KOPT-K1 (cell line): ENCODE results near the gene ZNRF3.

Source experiments
- H3K27ac ChIP-seq: fragments of 200-600 bp; sonication (generic); 2 replicates; pipeline ENCODE4 v1.5.1; 2016; ENCODE audit warnings: antibody characterized with exemption, mild to moderate bottlenecking, low read depth, low read length; ENCODE audit not compliant: poor library complexity, severe bottlenecking
- H3K36me3 ChIP-seq: fragments of 200-600 bp; sonication (generic); 2 replicates; pipeline ENCODE4 v1.5.1; 2017; ENCODE audit warnings: antibody characterized with exemption, mild to moderate bottlenecking, low read length, moderate library complexity; ENCODE audit not compliant: insufficient read depth
- H3K9me3 ChIP-seq: fragments of 200-600 bp; sonication (generic); 2 replicates; pipeline ENCODE4 v1.5.1; 2017; ENCODE audit warnings: antibody characterized with exemption, low read length, mild to moderate bottlenecking; ENCODE audit not compliant: insufficient read depth, poor library complexity, severe bottlenecking

ZNRF3 gene

DNA sequence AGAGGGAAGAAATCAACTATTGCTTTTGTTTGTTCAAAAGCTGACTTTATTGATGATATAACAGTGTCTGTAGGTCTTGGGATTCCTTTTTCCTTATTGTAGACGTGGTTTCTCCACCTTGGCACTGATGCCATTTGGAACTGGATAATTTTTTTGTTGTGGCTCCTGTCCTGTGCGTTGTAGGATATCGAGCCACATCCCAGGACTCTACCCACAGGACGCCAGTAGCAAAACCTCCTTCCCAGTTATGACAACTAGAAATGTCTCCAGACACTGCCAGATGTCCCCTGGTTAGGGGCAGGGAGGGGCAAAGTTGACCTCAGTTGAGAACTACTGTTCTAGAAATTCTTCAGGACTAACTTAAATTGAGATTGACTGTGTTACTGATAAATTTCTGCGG is 45.8 kb downstream of the ZNRF3 start:
- Histone ChIP-seq H3K36me3 (no peaks in the 10 kb centered on the region), H3K27ac (no peak overlapping the region), H3K9me3 (no peaks in the 10 kb centered on the region)

DNA sequence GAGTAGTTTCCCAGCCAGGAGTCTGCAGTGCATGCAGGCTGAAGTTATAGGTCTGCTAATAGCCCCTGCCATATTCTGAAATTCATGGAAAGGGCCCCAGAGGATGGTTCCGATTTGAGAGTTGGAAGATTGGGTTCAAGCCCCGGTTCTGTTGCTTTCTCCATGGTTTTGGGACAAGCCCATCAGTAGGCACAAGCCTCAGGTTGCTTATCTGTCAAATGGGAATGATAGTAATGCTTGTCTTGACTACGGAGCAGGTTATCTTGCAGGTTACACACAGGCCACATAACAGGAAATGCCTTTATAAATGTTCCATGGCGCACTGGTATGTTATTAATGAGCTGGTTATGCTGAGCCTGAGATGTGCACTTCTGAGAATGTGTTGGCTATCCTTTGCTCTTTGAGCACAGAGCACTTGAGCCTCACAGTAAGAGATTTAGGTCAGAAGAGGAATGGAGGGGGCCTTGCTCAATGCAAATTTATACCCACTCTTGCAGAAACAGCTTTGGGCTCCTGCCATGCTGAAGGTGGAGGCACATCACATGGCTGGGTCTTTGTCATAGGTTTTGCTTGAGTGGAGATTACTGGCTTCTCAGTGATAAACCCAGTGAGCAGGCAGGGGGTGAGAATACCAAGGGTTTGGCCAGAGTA is 47.1 kb downstream of the ZNRF3 start:
- no peaks in the 10 kb centered on the region for H3K36me3 ChIP-seq
- no peaks in the 10 kb centered on the region for H3K9me3 ChIP-seq
- no peak overlapping the region for H3K27ac ChIP-seq

DNA sequence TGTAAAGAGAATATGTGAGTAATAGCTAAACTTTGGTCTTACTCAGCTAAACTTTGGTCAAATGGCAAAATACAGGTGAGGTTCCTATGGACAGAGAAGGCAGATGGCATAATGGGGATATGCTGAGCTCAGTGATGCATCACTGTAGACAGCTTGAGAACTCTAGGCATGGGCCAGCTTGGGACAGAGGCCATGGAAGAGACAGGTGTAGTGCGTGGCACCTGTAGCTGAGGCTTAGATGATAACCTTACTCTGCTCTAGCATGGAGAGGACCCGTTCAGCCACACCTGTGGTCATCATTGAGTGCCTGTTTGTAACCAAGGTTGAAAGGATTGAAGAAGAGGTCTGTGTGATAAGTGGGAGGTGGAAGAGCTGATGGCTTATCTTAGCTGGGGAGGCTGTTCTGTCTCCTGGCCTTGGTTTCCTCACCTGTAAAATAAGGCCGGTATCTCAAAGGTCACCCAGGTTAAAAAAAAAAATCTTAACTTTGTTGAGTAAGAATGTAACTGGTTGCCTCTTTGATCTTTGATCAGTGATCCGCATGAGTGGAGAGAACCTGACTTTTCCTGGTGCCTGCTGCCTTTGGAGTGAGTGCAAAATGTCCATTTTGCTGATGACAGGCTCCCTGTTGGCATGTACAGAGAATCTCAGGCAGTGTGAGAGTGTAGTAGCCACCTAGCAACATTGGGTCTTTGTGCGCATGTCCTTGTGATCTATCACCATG is 48.6 kb downstream of the ZNRF3 start:
- Histone ChIP-seq H3K9me3 (no peaks in the 10 kb centered on the region), H3K36me3 (no peaks in the 10 kb centered on the region), H3K27ac (no peak overlapping the region)

DNA sequence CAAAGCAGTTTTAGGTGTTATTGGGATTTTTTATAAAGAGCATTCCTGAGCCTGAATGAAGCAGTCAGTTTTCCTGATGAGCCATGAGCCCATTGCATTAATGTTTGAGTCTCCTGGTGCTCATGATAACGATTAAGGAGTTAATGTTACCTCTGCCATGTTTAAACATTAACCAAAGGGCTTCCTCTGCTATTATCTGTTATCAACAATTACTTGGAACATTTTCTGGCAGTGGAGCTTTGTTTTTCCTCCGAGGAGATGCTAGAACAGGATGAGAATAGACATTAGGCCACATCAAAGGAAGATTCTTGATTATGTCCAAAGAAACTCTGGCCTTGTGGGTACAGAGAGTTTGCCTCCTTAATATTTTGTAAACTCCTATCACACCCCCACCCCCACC is 49.9 kb downstream of the ZNRF3 start:
- no peak overlapping the region for H3K27ac ChIP-seq
- no peaks in the 10 kb centered on the region for H3K36me3 ChIP-seq
- H3K9me3 ChIP-seq: no peaks in the 10 kb centered on the region

DNA sequence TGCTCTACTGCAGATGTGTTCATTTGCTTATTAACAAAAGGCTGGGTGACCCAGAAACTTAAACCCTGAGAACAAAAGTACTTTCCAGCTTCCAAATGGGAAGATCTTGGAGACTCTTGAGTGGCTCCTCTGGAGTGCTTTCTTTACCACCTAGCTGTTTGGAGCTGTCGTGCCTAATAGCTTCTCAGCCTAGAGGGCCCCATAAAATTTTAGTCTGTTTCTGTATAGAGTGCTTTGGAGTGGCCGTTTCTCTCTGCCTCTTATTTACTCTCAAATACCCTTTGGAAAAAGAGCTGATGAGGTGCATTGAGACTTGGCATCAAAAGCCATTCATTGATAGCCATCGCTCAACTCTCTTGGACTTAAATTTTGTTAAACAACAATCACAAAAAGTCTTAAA is 50.7 kb downstream of the ZNRF3 start:
- Histone ChIP-seq H3K27ac (no peak overlapping the region), H3K9me3 (no peaks in the 10 kb centered on the region), H3K36me3 (no peaks in the 10 kb centered on the region)

DNA sequence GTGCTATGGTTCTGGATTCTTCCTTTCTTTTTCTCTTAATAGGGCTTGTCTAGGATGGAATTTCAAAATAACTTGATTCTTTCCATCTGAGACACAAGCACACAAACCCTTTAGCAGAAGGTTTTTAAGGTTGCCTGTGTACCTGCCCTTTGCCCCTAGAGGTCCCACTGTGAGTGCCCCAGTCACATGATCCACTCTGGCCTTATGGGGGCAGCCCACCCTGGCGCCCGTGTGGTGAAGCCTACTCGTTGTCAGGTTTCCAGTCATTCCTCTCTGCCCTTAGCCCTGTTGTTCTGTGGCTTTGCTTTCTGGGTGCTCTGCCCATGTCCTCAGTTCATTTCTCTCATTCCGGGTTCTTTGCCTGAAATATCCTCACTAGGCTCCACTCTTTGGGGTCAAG is 51.8 kb downstream of the ZNRF3 start:
- H3K27ac ChIP-seq: no peak overlapping the region
- no peaks in the 10 kb centered on the region for H3K36me3 ChIP-seq
- no peaks in the 10 kb centered on the region for H3K9me3 ChIP-seq

DNA sequence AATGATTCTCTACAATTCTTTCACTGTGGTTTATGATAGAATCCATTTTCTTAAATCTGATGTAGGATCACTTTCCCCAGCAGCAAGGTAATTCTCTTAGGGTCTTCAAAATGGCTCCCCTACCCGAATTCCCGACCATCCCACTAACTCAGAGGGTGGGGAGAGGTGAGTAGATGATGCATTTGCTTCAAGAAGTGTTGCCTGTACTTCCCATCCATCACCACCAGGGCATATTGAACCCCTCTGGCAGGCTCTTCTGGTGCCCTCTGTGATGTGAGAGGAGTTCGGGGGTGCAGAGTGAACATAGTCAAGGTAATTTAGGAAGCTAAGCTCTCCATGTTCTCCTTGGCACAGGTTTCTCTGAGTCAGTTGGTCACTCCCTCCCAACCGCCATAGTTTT is 52.3 kb downstream of the ZNRF3 start:
- H3K27ac ChIP-seq: no peak overlapping the region
- H3K36me3 ChIP-seq: no peaks in the 10 kb centered on the region
- no peaks in the 10 kb centered on the region for H3K9me3 ChIP-seq

DNA sequence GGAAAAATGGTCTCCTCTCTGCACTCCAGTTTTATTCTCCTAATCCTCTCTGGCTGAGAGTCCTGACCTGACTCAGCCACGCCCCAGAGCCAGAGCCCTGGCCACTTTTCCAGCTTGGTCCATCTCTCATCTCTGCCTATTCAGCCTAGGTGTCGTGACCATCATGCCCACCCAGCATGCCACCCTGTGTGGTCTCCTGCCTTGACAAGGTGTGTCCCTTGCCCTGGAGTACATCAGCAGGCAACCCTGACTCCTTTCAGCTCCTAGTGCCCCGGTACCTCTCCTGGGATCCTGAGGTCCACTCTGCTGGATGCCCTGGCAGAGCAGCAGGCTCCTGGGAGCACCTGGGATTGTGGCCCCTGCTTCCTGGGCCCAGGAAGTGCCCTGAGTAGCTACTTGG is 52.8 kb downstream of the ZNRF3 start:
- H3K36me3 ChIP-seq: no peaks in the 10 kb centered on the region
- no peaks in the 10 kb centered on the region for H3K9me3 ChIP-seq
- H3K27ac ChIP-seq: no peak overlapping the region

DNA sequence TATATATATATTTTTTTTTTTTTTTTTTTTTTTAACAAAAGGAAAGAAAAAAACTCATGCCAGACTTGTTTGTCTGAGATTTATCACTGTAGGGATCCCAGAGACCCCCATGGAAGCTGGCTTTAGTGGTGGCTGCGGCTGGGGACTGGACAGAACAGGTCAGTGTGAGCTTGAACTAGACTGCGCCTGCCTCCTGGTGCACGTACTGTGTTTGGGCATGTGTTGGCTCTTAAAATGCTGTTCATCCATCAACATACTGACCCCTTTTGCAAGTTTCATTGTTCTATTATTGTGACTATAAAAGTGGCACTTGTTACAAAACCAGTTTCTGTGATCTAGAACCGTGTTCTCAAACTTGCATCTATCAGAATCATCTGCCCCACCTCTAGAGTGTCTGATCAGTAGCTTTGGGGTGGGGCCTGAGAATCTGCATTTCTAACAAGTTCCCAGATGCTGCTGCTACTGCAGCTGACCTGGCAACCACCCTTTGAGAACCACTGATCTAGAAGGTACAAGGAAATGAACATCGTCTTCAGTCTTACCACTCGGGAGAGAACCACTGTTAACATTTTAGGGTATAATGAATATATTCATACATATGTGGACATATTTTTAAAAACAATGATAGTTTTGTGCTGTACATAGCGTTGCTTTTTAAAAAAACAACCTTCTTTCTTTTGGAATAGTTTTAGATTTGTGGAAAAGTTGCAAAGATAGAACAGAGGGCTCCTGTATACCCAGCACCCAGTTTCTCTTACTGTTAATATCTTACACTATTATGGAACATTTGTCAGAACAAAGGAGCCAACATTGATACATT is 54.0 kb downstream of the ZNRF3 start:
- H3K36me3 ChIP-seq: no peaks in the 10 kb centered on the region
- no peak overlapping the region for H3K27ac ChIP-seq
- no peaks in the 10 kb centered on the region for H3K9me3 ChIP-seq

DNA sequence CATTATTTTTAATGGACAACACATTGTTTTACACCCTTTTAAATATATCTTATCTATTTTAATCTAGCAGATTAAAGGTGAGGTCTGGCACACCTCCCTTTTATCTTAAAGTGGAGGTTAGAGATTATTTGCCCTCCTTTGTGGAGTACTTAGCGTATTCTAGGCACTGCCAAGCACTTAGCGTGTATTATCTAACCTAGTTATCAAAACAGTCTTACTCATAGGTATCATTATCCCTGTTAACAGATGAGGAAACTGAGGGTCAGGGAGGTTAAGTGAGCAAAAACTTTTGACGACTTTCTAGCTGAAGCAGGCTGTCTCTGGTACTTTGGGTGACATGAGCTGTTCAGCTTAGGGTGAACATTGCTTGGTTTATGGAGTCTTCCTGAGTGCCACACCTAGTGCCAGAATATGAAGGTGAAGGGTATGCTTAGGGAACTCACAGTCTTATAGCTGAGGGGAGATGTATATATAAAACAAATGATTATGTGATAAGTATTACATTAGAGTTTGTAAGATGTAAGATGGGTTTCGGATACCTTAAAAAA is 55.0 kb downstream of the ZNRF3 start:
- no peak overlapping the region for H3K27ac ChIP-seq
- no peaks in the 10 kb centered on the region for H3K9me3 ChIP-seq
- no peaks in the 10 kb centered on the region for H3K36me3 ChIP-seq

DNA sequence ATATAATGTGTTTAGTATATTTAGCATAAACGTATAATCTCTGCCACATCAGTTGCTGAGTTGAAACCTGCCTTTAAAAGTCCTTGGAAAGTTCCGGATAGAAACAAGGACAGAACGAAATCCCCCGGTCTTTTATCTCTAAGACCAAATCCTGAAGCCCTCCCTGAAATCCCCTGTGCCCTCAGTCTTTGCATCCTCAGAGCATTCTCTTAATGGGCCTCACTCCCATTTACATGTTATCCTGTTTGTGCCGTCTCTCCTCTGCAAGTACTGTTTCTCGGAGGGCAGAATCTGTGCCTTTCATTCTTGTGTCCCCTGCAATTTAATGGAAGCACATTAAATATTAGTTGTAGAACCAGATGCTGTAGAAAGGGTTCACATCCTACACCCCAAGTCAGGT is 56.0 kb downstream of the ZNRF3 start:
- no peaks in the 10 kb centered on the region for H3K9me3 ChIP-seq
- no peak overlapping the region for H3K27ac ChIP-seq
- H3K36me3 ChIP-seq: no peaks in the 10 kb centered on the region

DNA sequence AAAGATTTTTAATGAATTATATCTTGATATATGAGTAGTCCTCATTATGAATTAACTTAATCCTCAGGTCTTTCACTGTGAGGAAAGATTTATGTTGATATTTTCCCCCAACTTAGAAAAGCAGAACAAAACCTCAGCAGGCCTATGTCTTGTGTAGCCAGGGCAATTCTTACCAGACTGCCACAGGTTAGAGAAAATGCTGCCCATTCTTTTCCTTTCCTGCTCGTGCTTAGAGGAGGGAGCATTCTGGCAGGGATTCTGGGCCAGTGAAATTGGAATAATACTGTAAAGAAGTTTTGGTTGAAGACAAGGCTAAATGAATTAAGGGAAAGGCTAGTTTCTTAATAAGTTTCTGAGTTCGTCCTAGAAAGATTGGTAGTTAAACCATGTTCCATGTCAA is 56.6 kb downstream of the ZNRF3 start:
- H3K27ac ChIP-seq: no peak overlapping the region
- no peaks in the 10 kb centered on the region for H3K36me3 ChIP-seq
- no peaks in the 10 kb centered on the region for H3K9me3 ChIP-seq

DNA sequence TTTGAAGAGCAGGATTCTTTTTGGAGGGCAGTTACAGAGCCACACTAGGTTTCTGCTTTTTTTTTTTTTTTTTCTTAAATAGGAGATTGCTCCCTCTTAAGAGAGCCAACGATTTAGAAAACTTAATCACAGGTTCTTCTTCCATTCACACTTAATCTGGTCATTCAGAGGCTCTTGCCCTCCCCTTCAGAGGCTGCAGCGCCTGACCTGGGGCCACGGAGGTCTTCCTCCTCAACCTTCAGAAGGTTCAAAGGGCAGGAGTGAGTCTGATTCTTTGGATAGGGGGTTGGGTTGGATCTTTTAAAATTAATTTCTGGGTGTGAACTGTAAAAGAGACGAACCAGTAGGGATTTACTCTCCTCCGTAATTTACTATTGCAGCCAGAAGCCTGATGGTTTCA is 57.1 kb downstream of the ZNRF3 start:
- Histone ChIP-seq H3K36me3 (no peaks in the 10 kb centered on the region), H3K27ac (no peak overlapping the region), H3K9me3 (no peaks in the 10 kb centered on the region)

DNA sequence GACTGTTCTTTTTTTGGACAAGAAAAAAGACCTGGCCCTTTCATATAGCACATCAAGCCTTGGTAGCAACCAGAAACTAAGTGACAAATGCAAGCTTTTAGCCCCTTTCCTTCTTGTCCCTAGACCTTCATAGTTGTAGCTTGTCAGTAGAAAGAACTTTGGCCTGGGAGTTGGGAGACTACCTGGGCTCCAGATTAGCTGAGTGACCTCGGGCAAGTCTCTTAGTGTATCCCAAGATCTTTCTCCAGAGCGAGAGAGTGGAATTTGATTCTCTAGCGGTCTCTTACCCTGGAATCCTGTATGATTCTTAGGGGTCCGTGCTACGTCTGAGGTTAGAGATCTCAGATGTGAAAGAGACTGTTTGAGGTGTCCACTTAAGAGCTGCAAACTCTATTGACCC is 59.0 kb downstream of the ZNRF3 start:
- Histone ChIP-seq H3K9me3 (peaks cover 16% of the 10 kb centered on the region), H3K27ac (no peak overlapping the region), H3K36me3 (no peaks in the 10 kb centered on the region)

DNA sequence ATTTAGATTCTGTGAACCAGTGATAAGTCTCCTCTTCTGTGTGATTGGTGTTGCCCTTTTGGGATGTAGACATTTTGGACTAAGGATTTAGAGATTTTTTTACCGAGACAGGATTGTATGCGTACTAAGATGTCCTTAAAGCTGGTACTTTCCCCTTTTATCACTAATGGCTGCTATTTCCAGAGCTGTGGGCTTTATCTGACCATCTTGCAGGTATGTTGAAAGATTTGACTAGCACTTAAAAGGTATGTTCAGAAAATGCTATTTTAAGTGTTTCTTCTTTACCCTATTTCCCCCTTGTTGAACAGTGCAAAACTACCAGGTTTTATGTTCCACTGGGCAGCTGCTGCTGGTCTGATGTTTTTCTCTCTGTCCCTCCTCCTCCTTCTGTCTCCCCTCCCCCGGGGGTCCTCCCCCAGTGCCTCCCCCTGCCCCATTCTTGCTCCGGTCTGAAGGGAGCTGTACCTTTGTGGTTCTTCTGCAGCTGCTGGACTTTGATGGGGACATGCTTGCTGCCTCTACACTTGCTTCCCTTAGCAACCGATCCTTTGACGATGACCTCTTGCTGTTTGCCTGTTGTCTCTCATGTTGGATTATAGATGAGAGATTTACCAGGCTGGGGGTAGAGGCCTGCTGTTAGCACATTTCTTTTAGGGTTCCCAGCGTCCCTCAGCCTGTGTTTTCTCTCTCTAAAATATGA is 59.6 kb downstream of the ZNRF3 start:
- H3K36me3 ChIP-seq: no peaks in the 10 kb centered on the region
- no peak overlapping the region for H3K27ac ChIP-seq
- peaks cover 22% of the 10 kb centered on the region for H3K9me3 ChIP-seq
